Effector memory CD4-positive, alpha-beta T cell (primary cell): ENCODE results near the gene GRIN2C.

Source experiments
- DNase-seq, 3 donors: peaks; one replicate each; pipeline ENCODE4 v3.0.0-alpha.2; 2020
- H3K27ac ChIP-seq: 2 replicates; pipeline ENCODE4 v1.7.0; 2013; ENCODE audit warnings: mild to moderate bottlenecking, low read length, moderate library complexity; ENCODE audit not compliant: insufficient read depth, poor library complexity, severe bottlenecking
- H3K27me3 ChIP-seq: replicated peaks from 2 replicates; pipeline ENCODE4 v1.7.0; 2013; ENCODE audit warnings: mild to moderate bottlenecking, low read length; ENCODE audit not compliant: insufficient read depth, control insufficient read depth, poor library complexity, severe bottlenecking
- H3K36me3 ChIP-seq: 2 replicates; pipeline ENCODE4 v1.7.0; 2013; ENCODE audit warnings: mild to moderate bottlenecking, low read length, moderate library complexity; ENCODE audit not compliant: control insufficient read depth, insufficient read depth
- H3K4me1 ChIP-seq: 2 replicates; pipeline ENCODE4 v1.7.0; 2013; ENCODE audit warnings: low read length, mild to moderate bottlenecking; ENCODE audit not compliant: control insufficient read depth, insufficient read depth, poor library complexity, severe bottlenecking
- H3K4me3 ChIP-seq: 2 replicates; pipeline ENCODE4 v1.7.0; 2013; ENCODE audit warnings: low read length, low read depth, mild to moderate bottlenecking; ENCODE audit not compliant: insufficient read depth, poor library complexity, severe bottlenecking
- H3K9me3 ChIP-seq: 2 replicates; pipeline ENCODE4 v1.7.0; 2013; ENCODE audit warnings: mild to moderate bottlenecking, low read length, moderate library complexity; ENCODE audit not compliant: control insufficient read depth

GRIN2C gene

GRCh38 chr17:74848656-74849399 lies 10.9 kb downstream of the GRIN2C start:
- H3K4me3 ChIP-seq = no peak overlapping the region
- no peaks in the 10 kb centered on the region for H3K36me3 ChIP-seq
- peaks cover 13% of the 10 kb centered on the region for H3K4me1 ChIP-seq
- no peak overlapping the region for H3K27ac ChIP-seq
- no peaks in the 10 kb centered on the region for H3K9me3 ChIP-seq
- peaks cover 9% of the 10 kb centered on the region for H3K27me3 ChIP-seq
- DNase-seq = no peak

GRCh38 chr17:74846621-74847020 lies 13.1 kb downstream of the GRIN2C start:
- Histone ChIP-seq H3K9me3 (no peaks in the 10 kb centered on the region), H3K27me3 (peaks cover 5% of the 10 kb centered on the region), H3K36me3 (no peaks in the 10 kb centered on the region)

GRCh38 chr17:74843352-74843627 lies 16.4 kb downstream of the GRIN2C start:
- H3K4me1 ChIP-seq = peaks cover 6% of the 10 kb centered on the region
- no peak overlapping the region for H3K27ac ChIP-seq
- no peak for DNase-seq
- H3K36me3 ChIP-seq = peaks cover 5% of the 10 kb centered on the region
- no peaks in the 10 kb centered on the region for H3K27me3 ChIP-seq
- H3K9me3 ChIP-seq = no peaks in the 10 kb centered on the region
- H3K4me3 ChIP-seq = no peak overlapping the region

More at GRCh38 chr17:74846621-74847020, 13.1 kb downstream of the GRIN2C start:
- H3K4me1 ChIP-seq = peaks cover 6% of the 10 kb centered on the region
- no peak overlapping the region for H3K27ac ChIP-seq
- no peak overlapping the region for H3K4me3 ChIP-seq
- DNase-seq = no peak

GRCh38 chr17:74842599-74843351 lies 16.9 kb downstream of the GRIN2C start:
- Histone ChIP-seq H3K36me3 (peaks cover 8% of the 10 kb centered on the region), H3K27me3 (no peaks in the 10 kb centered on the region), H3K4me3 (no peak overlapping the region), H3K4me1 (peaks cover 6% of the 10 kb centered on the region), H3K27ac (no peak overlapping the region), H3K9me3 (no peaks in the 10 kb centered on the region)
- DNase-seq = no peak

GRCh38 chr17:74842146-74842598 lies 17.5 kb downstream of the GRIN2C start:
- no peaks in the 10 kb centered on the region for H3K9me3 ChIP-seq
- no peak for DNase-seq
- no peak overlapping the region for H3K4me3 ChIP-seq
- H3K27ac ChIP-seq = no peak overlapping the region
- H3K27me3 ChIP-seq = no peaks in the 10 kb centered on the region
- peaks cover 6% of the 10 kb centered on the region for H3K4me1 ChIP-seq
- H3K36me3 ChIP-seq = peaks cover 8% of the 10 kb centered on the region

GRCh38 chr17:74840989-74841666 lies 18.6 kb downstream of the GRIN2C start:
- Histone ChIP-seq H3K9me3 (no peaks in the 10 kb centered on the region), H3K27ac (no peak overlapping the region), H3K4me1 (peaks cover 6% of the 10 kb centered on the region), H3K4me3 (no peak overlapping the region), H3K36me3 (peaks cover 14% of the 10 kb centered on the region), H3K27me3 (no peaks in the 10 kb centered on the region)
- DNase-seq = no peak

DNA sequence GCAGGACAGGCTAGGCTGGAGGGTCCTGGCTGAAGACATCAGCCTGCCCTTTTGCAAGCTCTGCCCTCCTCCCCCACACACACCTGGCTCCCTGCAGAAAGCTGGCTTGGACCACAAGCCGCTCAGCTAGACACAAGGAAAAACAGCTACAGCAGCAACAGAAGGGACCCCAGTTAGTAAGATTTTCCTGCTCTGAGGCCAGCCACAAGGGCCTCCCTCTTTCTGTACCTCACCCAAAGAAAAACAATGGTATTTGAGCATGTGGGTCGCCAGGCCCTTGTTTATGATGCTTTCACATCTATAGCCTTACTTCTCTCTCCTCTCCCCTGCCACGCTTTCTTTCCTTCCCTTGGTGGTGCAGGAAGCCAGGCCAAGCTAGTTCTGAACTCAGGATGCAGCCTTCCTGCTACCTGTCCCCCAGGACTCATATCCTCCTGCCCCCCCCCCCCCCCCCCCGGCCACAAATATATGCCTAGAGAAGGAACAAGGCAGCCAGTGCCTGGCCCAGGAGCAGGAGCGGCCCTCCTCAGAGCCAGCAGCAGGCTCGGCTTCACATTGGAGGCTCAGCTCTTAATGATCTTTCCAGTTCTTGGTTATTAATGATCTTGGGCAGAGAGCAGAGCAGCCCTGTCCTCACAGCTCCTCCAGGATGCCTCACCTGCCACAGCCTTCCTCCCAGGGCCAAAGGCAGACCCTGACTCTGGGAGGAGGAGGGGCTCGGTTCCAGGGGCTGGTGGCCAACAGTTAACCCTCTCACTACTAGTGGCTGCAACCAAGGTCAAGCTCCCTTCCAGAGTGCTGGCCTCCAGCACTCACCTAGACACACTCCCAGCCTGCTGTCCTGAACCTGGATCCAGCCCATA lies 19.5 kb downstream of the GRIN2C start:
- Histone ChIP-seq H3K4me3 (no peak overlapping the region), H3K27me3 (no peaks in the 10 kb centered on the region), H3K27ac (no peak overlapping the region), H3K36me3 (peaks cover 19% of the 10 kb centered on the region), H3K4me1 (peaks cover 6% of the 10 kb centered on the region), H3K9me3 (no peaks in the 10 kb centered on the region)
- no peak for DNase-seq

DNA sequence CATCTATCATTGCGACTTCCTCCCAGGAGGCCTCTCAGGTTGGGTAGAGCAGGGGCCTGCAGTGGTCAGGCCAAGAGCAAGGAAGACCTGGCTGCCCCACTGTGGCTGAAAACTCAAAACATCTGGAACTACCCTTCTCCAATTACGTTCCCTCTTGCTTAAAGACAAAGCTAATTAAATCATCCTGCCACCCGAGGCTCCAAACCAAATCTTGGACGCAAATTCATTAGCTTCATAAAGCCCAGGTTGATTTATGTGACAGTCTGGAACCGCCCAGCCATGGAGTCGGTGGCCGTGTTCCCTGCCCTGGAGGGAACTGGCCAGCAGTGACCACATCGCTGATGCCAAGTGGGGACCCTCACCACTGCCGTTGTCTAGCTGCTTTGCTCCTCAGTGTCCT lies 21.4 kb downstream of the GRIN2C start:
- no peak for DNase-seq
- H3K4me3 ChIP-seq = no peak overlapping the region
- H3K27ac ChIP-seq = no peak overlapping the region
- H3K9me3 ChIP-seq = no peaks in the 10 kb centered on the region
- peaks cover 24% of the 10 kb centered on the region for H3K36me3 ChIP-seq
- H3K27me3 ChIP-seq = no peaks in the 10 kb centered on the region
- peaks cover 6% of the 10 kb centered on the region for H3K4me1 ChIP-seq

GRCh38 chr17:74836691-74837467 lies 22.8 kb downstream of the GRIN2C start:
- no peak for DNase-seq
- Histone ChIP-seq H3K27me3 (no peaks in the 10 kb centered on the region), H3K4me1 (no peaks in the 10 kb centered on the region), H3K4me3 (no peak overlapping the region), H3K9me3 (no peaks in the 10 kb centered on the region), H3K27ac (no peak overlapping the region), H3K36me3 (peaks cover 24% of the 10 kb centered on the region)
